HCT116 (cell line): ENCODE measurements around the gene MCF2L.

ENCODE experiments used
- POLR2AphosphoS5 ChIP-seq: IDR thresholded peaks from 2 replicates; pipeline ENCODE4 v1.6.1; 2011; ENCODE audit warnings: mild to moderate bottlenecking, low read depth, low read length, moderate library complexity
- YY1 ChIP-seq: IDR thresholded peaks from 2 replicates; pipeline ENCODE4 v1.6.1; 2011; ENCODE audit warnings: low read length, low read depth, moderate library complexity, mild to moderate bottlenecking; ENCODE audit not compliant: insufficient replicate concordance; ENCODE audit errors: extremely low read depth
- ZNF274 ChIP-seq: fragments of 200-500 bp; sonication (Bioruptor generic); IDR thresholded peaks from 2 replicates; pipeline ENCODE4 v1.6.1; 2014; ENCODE audit warnings: mild to moderate bottlenecking, low read depth, low read length, inconsistent platforms

DNA sequence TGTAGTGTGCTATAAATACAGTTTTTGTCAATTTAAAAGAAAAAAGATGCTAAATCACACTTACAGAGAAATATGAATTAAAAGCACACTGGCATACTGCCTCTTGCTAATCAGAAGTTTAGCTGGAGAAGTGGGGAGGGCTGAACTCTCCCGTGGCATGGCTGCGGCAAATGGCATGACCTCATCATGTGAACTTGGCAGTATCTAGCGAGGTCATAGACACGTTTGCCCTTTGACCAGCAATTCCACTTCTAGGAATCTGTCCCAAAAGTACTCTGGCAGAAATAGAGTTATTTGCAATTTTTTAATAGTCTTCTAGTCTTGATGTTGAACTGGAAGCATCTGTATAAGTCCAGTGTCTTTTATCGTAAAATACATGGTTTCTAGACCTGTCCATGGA lies 42.0 kb upstream of the MCF2L start:
- TF ChIP-seq ZNF274 (no peak), YY1 (no peak), POLR2AphosphoS5 (no peak)
